ENCODE results near the gene DNAAF8. TPM values are rescaled to one million over a fixed set of nuclear protein-coding genes. Genes with fewer than 3 reads are reported as not detected.

DNAAF8 gene
- total RNA-seq, 1 donor from 2014 or later, result not detected

DNA sequence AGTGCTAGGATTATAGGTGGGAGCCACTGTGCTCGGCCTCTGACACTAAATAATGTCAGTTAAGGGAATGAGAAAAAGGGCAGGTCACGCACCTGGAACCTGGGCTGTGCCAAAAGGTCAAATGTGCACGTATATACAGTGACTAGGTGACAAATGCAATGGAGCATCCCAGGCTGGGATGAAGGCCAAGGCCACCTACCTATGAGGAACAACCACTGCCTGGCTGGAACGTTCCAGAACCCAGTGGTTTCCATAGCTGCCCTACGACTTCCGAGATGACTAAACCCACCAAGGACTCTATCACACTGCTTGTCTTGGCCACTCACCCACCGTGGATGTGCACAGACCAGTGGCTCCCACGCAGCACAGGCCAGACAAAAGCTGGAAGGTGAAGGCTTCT, 16.6 kb downstream of the DNAAF8 start:
- H3K4me3 Mint-ChIP-seq, result no peak overlapping the region
- no peak overlapping the region for H3K4me3 ChIP-seq
- no peak for DNase-seq (ENCODE audit: low spot score)
- peaks cover 2% of the 10 kb centered on the region for H3K4me1 Mint-ChIP-seq
- no peak overlapping the region for H3K4me2 ChIP-seq
- no peaks in the 10 kb centered on the region for H4K20me1 ChIP-seq (ENCODE audit: low read depth)
- H3K9me3 ChIP-seq (ENCODE audit: low read depth), result no peaks in the 10 kb centered on the region
- no peaks in the 10 kb centered on the region for H3K27me3 ChIP-seq
- peaks cover 15% of the 10 kb centered on the region for H3K36me3 Mint-ChIP-seq
- H3K27ac ChIP-seq, result no peak overlapping the region
- TF ChIP-seq, protein P1, sequence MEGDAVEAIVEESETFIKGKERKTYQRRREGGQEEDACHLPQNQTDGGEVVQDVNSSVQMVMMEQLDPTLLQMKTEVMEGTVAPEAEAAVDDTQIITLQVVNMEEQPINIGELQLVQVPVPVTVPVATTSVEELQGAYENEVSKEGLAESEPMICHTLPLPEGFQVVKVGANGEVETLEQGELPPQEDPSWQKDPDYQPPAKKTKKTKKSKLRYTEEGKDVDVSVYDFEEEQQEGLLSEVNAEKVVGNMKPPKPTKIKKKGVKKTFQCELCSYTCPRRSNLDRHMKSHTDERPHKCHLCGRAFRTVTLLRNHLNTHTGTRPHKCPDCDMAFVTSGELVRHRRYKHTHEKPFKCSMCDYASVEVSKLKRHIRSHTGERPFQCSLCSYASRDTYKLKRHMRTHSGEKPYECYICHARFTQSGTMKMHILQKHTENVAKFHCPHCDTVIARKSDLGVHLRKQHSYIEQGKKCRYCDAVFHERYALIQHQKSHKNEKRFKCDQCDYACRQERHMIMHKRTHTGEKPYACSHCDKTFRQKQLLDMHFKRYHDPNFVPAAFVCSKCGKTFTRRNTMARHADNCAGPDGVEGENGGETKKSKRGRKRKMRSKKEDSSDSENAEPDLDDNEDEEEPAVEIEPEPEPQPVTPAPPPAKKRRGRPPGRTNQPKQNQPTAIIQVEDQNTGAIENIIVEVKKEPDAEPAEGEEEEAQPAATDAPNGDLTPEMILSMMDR (IDR thresholded peaks at IDR 0.05), result no peak
- TF ChIP-seq EZH2phosphoT487 (IDR thresholded peaks at IDR 0.05), result no peak
- no peak for TF ChIP-seq EZH2 (IDR thresholded peaks at IDR 0.05)
- H3K79me2 ChIP-seq (ENCODE audit: low read depth), result peaks cover 5% of the 10 kb centered on the region
- peaks cover 7% of the 10 kb centered on the region for H3K36me3 ChIP-seq
- no peak overlapping the region for H3K27ac Mint-ChIP-seq
- peaks cover 18% of the 10 kb centered on the region for H3F3A ChIP-seq (ENCODE audit: low read depth)
- peaks cover 20% of the 10 kb centered on the region for H3K4me1 ChIP-seq
- no peak overlapping the region for H2AFZ ChIP-seq (replicated peaks)
- H3K9ac ChIP-seq, result no peak overlapping the region
- peaks cover 9% of the 10 kb centered on the region for H3K27me3 Mint-ChIP-seq (ENCODE audit: insufficient read depth, low read depth)
- peaks cover 5% of the 10 kb centered on the region for H3K9me3 Mint-ChIP-seq

GRCh38 chr16:4752351-4753100, 18.2 kb downstream of the DNAAF8 start:
- H3K9me3 ChIP-seq (ENCODE audit: low read depth), result no peaks in the 10 kb centered on the region
- H3K4me1 ChIP-seq, result peaks cover 8% of the 10 kb centered on the region
- TF ChIP-seq EZH2phosphoT487 (IDR thresholded peaks at IDR 0.05), result no peak
- TF ChIP-seq EZH2 (IDR thresholded peaks at IDR 0.05), result no peak
- TF ChIP-seq, protein P1 (IDR thresholded peaks at IDR 0.05), result no peak
- H3K27me3 Mint-ChIP-seq (ENCODE audit: insufficient read depth, low read depth), result peaks cover 10% of the 10 kb centered on the region
- H3K4me3 ChIP-seq, result no peak overlapping the region
- peaks cover 7% of the 10 kb centered on the region for H3K36me3 ChIP-seq
- H3K27me3 ChIP-seq, result no peaks in the 10 kb centered on the region
- peaks cover 6% of the 10 kb centered on the region for H3K9me3 Mint-ChIP-seq
- peaks cover 7% of the 10 kb centered on the region for H3K79me2 ChIP-seq (ENCODE audit: low read depth)
- no peak overlapping the region for H3K4me2 ChIP-seq
- H3K9ac ChIP-seq, result no peak overlapping the region
- H3K27ac Mint-ChIP-seq, result no peak overlapping the region
- peaks cover 10% of the 10 kb centered on the region for H3F3A ChIP-seq (ENCODE audit: low read depth)
- peaks cover 19% of the 10 kb centered on the region for H3K36me3 Mint-ChIP-seq
- no peak overlapping the region for H3K4me3 Mint-ChIP-seq
- H3K27ac ChIP-seq, result no peak overlapping the region
- H4K20me1 ChIP-seq (ENCODE audit: low read depth), result no peaks in the 10 kb centered on the region
- DNase-seq (ENCODE audit: low spot score), result no peak
- no peak overlapping the region for H2AFZ ChIP-seq (replicated peaks)
- no peaks in the 10 kb centered on the region for H3K4me1 Mint-ChIP-seq

GRCh38 chr16:4753227-4753626, 18.9 kb downstream of the DNAAF8 start:
- H3K9me3 Mint-ChIP-seq, result peaks cover 6% of the 10 kb centered on the region
- Histone ChIP-seq H3K4me3 (no peak overlapping the region), H3K9me3 (ENCODE audit: low read depth) (no peaks in the 10 kb centered on the region), H2AFZ (replicated peaks) (no peak overlapping the region), H3K4me1 (peaks cover 4% of the 10 kb centered on the region), H3K36me3 (peaks cover 7% of the 10 kb centered on the region), H3F3A (ENCODE audit: low read depth) (peaks cover 3% of the 10 kb centered on the region), H3K27me3 (no peaks in the 10 kb centered on the region), H4K20me1 (ENCODE audit: low read depth) (no peaks in the 10 kb centered on the region), H3K27ac (no peak overlapping the region), H3K9ac (no peak overlapping the region), H3K79me2 (ENCODE audit: low read depth) (peaks cover 7% of the 10 kb centered on the region), H3K4me2 (no peak overlapping the region)
- H3K4me3 Mint-ChIP-seq, result no peak overlapping the region
- TF ChIP-seq EZH2phosphoT487 (IDR thresholded peaks at IDR 0.05) (no peak), EZH2 (IDR thresholded peaks at IDR 0.05) (no peak)
- TF ChIP-seq, protein P1 (IDR thresholded peaks at IDR 0.05), result no peak
- H3K36me3 Mint-ChIP-seq, result peaks cover 19% of the 10 kb centered on the region
- peaks cover 8% of the 10 kb centered on the region for H3K27me3 Mint-ChIP-seq (ENCODE audit: insufficient read depth, low read depth)
- H3K4me1 Mint-ChIP-seq, result no peaks in the 10 kb centered on the region
- no peak overlapping the region for H3K27ac Mint-ChIP-seq
- DNase-seq (ENCODE audit: low spot score), result no peak

All from neural progenitor cell (in vitro differentiated cells).